HG03095 (cell line): Measurements from ENCODE around the gene KCNJ18.
"Not testable (repeated sequence)": the region's sequence is repeated elsewhere in the genome, so short reads cannot be mapped to it uniquely, and the experiment has no call there.

ENCODE experiments used
- ATAC-seq: cut with Tn5 transposase; IDR thresholded peaks from one replicate; pipeline ENCODE4 v1.9.1; 2021; ENCODE audit warnings: moderate library complexity; ENCODE audit not compliant: unreplicated experiment

KCNJ18 gene

DNA sequence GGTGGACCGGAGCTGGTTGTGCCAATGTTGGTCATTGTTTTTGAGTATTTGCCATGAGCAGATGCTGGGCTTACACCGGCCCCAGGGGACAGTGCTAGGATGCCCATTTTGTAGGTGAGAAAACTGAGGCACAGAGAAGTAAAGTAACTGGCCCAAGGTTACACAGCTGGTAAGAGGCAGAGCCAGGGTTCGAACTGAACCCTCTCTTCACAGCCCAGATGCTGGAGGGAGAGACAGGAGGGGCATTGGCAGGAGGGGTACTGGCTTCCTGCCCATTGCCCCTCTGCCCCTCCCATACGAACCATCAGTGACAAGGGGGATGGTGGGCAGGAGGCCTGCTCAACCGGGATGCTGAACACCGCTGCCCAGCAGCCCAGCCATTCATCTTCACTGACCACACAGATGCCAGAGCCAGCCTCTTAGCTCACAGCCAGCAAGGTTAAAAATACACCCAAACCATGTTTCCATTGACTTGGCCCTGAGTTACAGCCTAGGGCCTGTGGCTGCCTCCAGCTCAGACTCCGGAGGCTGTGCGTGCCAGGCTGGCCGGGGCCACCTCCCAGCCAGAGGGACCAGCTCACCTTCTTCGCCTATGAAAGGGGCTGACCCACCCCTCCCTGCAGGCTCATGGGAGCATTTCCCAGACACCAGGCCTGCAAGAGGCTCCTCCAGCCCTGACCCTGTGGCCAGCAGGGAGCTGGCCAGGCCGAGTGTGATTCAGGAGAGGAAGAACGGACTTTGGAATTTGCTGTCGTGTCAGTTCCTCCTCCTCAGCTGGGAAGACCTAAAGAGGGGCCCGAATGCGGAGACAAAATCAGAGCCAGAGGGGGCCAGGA lies 57.6 kb downstream of the KCNJ18 start:
- ATAC-seq = not testable (repeated sequence)

GRCh38 chr17:21751111-21751510 lies 58.8 kb downstream of the KCNJ18 start:
- not testable (repeated sequence) for ATAC-seq
